GM23248 (cell line): Measurements from ENCODE around the gene PODXL2. TPM values are rescaled to one million over a fixed set of nuclear protein-coding genes. Genes with fewer than 3 reads are reported as not detected.

Experiments used
- DNase-seq: peaks from one replicate; pipeline ENCODE4 v3.0.0-alpha.2; 2015
- H2AFZ ChIP-seq: fragments of 200-600 bp; sonication (generic); 2 replicates; pipeline ENCODE4 v1.6.1; 2016; ENCODE audit warnings: antibody characterized with exemption
- H3F3A ChIP-seq: fragments of 200-600 bp; sonication (generic); 2 replicates; pipeline ENCODE4 v1.6.1; 2016; ENCODE audit warnings: mild to moderate bottlenecking, antibody characterized with exemption, mixed run types; ENCODE audit not compliant: insufficient read depth
- H3K27ac ChIP-seq: fragments of 200-600 bp; sonication (generic); 2 replicates; pipeline ENCODE4 v1.5.1; 2016; ENCODE audit warnings: mild to moderate bottlenecking
- H3K27me3 ChIP-seq: fragments of 200-600 bp; sonication (generic); replicated peaks from 2 replicates; pipeline ENCODE4 v1.6.1; 2016; ENCODE audit warnings: mild to moderate bottlenecking; ENCODE audit not compliant: insufficient read depth
- H3K36me3 ChIP-seq: fragments of 200-600 bp; sonication (generic); 2 replicates; pipeline ENCODE4 v1.6.1; 2016; ENCODE audit warnings: low read depth, mild to moderate bottlenecking
- H3K4me1 ChIP-seq: fragments of 200-600 bp; sonication (generic); 2 replicates; pipeline ENCODE4 v1.6.1; 2016; ENCODE audit warnings: mild to moderate bottlenecking; ENCODE audit not compliant: insufficient read depth
- H3K4me2 ChIP-seq: fragments of 200-600 bp; sonication (generic); one replicate; pipeline ENCODE4 v1.6.1; 2016; ENCODE audit warnings: mild to moderate bottlenecking; ENCODE audit not compliant: unreplicated experiment
- H3K4me3 ChIP-seq: fragments of 200-600 bp; sonication (generic); 2 replicates; pipeline ENCODE4 v1.5.1; 2016; ENCODE audit warnings: mild to moderate bottlenecking
- H3K79me2 ChIP-seq: fragments of 200-600 bp; sonication (generic); 2 replicates; pipeline ENCODE4 v1.6.1; 2016; ENCODE audit warnings: mild to moderate bottlenecking; ENCODE audit not compliant: insufficient read depth
- H3K9ac ChIP-seq: fragments of 200-600 bp; sonication (generic); 2 replicates; pipeline ENCODE4 v1.6.1; 2016; ENCODE audit warnings: mild to moderate bottlenecking
- H3K9me2 ChIP-seq: fragments of 200-600 bp; sonication (generic); 2 replicates; pipeline ENCODE4 v1.6.1; 2016; ENCODE audit warnings: mixed run types, mild to moderate bottlenecking, moderate library complexity; ENCODE audit not compliant: insufficient read depth
- H3K9me3 ChIP-seq: fragments of 200-600 bp; sonication (generic); one replicate; pipeline ENCODE4 v1.6.1; 2017; ENCODE audit warnings: low read depth
- H4K20me1 ChIP-seq: fragments of 200-600 bp; sonication (generic); 2 replicates; pipeline ENCODE4 v1.6.0; 2016; ENCODE audit not compliant: insufficient read depth
- EZH2 ChIP-seq: fragments of 200-600 bp; sonication (generic); IDR thresholded peaks from 2 replicates; pipeline ENCODE4 v1.6.1; 2018; ENCODE audit warnings: antibody characterized with exemption, mild to moderate bottlenecking; ENCODE audit not compliant: insufficient read depth, poor library complexity, severe bottlenecking
- EZH2phosphoT487 ChIP-seq: fragments of 200-600 bp; sonication (generic); IDR thresholded peaks from 2 replicates; pipeline ENCODE4 v1.6.1; 2018; ENCODE audit warnings: antibody characterized with exemption, moderate library complexity, mild to moderate bottlenecking, low read depth; ENCODE audit not compliant: insufficient read depth
- WGBS, 2 experiments: methylation state at CpG; one replicate each; pipeline ENCODE4 v1.1.6; 2015 to 2017; ENCODE audit warnings: low lambda C conversion rate in 2 of 2, low coverage in 1 of 2; ENCODE audit errors: missing lambda C conversion rate in 2 of 2; 5-methylcytosine and 5-hydroxymethylcytosine counted together
- in situ Hi-C: fragments of 300-500 bp; cut with MboI; formaldehyde crosslinking; loops from 2 replicates; pipeline ENCODE4 v1.15.0; 2020
- polyA plus RNA-seq: library from polyadenylated mRNA; unstranded; fragments of >200 nt; fragmentation: Nextera tagmentation; extraction: Ambion mirVana; gene quantifications from 2 replicates; pipeline ENCODE4 v1.2.1, GENCODE V29; 2016
- total RNA-seq: library from RNA; depleted of rRNA; stranded (reverse); fragments of >200 nt; shearing (Covaris generic); gene quantifications from 2 replicates; pipeline ENCODE4 v1.2.3, GENCODE V29; 2014

Gene PODXL2
- total and polyA plus RNA-seq, 2 experiments from 2014 or later, result 1.8 to 2.5 TPM

DNA sequence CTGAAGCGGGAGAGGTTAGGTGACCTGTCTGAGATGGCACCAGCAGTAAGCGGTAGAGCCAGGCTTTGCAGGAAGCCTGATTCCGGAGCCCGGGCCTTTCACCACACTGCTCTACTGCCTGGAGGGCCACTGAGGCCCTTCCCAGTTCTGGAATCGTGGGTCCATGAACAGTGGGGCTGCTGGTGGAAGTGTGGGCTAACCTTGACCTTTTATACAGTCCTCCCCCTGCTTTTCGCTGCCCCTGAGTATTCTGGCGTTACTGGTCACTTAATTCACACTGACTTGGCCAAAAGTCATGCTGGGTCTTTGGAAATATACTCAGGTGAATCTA lies 41.2 kb downstream of the PODXL2 start:
- no peak overlapping the region for H3K4me3 ChIP-seq
- H3K27me3 ChIP-seq, result no peaks in the 10 kb centered on the region
- H4K20me1 ChIP-seq, result no peaks in the 10 kb centered on the region
- peaks cover 9% of the 10 kb centered on the region; the same call in 1 of the 2 replicates for H3K79me2 ChIP-seq
- H3K9me3 ChIP-seq, result no peaks in the 10 kb centered on the region
- no peak overlapping the region for H2AFZ ChIP-seq
- no peak overlapping the region for H3K9ac ChIP-seq
- WGBS, 2 experiments, result 87 to 90% methylated on average over 7 of the region's 7 CpGs
- H3K9me2 ChIP-seq, result no peaks in the 10 kb centered on the region
- no peak for DNase-seq
- TF ChIP-seq EZH2phosphoT487, result no peak
- no peak for TF ChIP-seq EZH2
- H3K36me3 ChIP-seq, result no peaks in the 10 kb centered on the region
- no peaks in the 10 kb centered on the region for H3F3A ChIP-seq
- no peaks in the 10 kb centered on the region for H3K4me1 ChIP-seq
- H3K27ac ChIP-seq, result no peak overlapping the region
- in situ Hi-C loops, result no loop called here
- no peak overlapping the region for H3K4me2 ChIP-seq

DNA sequence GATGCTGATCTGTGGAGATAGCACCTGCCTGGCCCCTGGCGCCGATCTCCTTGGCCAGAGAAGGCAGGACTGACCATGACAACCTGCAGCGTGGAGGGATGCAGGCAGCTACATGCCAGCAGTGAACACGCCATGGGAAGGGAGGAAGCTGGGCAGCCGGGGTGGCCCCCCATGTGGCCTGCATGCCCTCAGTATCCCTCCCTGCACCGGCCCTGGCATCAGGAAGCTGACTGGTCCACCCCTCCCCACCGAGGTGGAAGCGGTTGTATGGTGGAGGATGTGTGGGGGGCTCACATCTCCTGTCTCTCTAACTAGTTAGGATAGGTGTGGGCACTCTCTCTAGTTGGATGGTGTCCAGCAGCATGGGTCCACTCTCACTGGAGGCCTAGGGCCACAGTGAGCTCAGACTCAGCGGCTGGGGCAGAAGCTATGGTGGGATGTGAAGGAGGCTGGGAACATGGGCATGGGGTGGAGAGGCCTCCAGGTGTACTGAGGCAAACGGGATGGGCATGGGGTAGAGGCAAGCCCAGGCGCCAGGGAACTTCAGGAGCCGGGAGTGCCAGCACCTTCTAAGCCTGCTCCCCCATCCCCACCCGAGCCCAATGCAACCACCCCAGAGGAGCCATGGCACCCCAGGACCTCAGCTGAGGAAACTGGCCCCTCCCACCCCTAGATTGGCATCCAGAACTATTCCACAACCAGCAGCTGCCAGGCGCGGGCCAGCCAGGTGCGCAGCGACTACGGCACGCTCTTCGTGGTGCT lies 42.0 kb downstream of the PODXL2 start:
- in situ Hi-C loops, result no loop called here
- no peak overlapping the region for H2AFZ ChIP-seq

DNA sequence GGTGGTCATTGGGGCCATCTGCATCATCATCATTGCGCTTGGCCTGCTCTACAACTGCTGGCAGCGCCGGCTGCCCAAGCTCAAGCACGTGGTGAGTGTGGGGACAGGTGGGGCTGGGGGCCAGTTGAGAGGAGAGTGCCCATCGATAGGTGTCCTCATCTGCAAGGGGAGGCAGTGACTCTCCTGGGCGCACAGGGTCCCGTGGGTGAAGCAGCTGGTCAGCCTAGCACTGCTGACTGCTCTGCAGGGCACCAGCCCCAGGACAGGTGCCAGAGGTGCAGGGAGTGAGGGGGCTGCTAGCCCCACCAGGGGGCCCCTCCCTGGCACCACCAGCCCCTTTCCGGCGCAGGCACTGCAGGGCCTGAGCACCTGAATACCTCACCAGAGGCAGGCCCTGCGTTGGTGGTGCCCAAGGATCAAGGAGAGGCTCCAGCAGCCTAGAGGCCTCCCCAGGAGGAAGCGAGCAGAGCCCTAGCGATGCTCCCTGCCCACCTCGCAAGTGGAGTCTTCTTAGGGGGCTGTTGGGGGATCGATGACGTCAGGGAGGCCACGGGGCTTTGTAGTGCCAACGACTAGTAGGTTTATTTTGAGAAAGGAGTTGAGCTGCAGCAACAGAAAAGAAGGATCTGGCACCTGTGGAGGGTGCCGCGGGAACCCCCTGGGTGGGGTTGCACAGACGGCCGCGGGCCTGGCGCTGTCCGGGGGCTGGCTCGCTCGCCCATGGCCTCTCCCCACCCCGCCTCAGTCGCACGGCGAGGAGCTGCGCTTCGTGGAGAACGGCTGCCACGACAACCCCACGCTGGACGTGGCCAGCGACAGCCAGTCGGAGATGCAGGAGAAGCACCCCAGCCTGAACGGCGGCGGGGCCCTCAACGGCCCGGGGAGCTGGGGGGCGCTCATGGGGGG lies 42.8 kb downstream of the PODXL2 start:
- peak overlapping the region; percentile 35 for H3K27ac ChIP-seq
- peak overlapping the region; percentile 87 for H3K4me2 ChIP-seq
- peak overlapping the region; percentile 83 for H2AFZ ChIP-seq
- H3K9ac ChIP-seq, result peak overlapping the region; percentile 89
- no peaks in the 10 kb centered on the region for H4K20me1 ChIP-seq
- 25 to 29% methylated on average over 34 to 38 of the region's 44 CpGs for WGBS, 2 experiments
- peak overlapping the region; percentile 74 for H3K4me3 ChIP-seq
- H3K36me3 ChIP-seq, result no peaks in the 10 kb centered on the region
- no peaks in the 10 kb centered on the region for H3K27me3 ChIP-seq
- peaks cover 9% of the 10 kb centered on the region; the same call in 1 of the 2 replicates for H3K79me2 ChIP-seq
- in situ Hi-C loops, result no loop called here
- no peaks in the 10 kb centered on the region for H3F3A ChIP-seq
- TF ChIP-seq EZH2phosphoT487 (no peak), EZH2 (no peak)
- DNase-seq, result peak; percentile 53
- no peaks in the 10 kb centered on the region for H3K9me3 ChIP-seq
- H3K4me1 ChIP-seq, result no peaks in the 10 kb centered on the region
- no peaks in the 10 kb centered on the region for H3K9me2 ChIP-seq

More for the DNA sequence above, 42.0 kb downstream of the PODXL2 start:
- Histone ChIP-seq H3K79me2 (peaks cover 9% of the 10 kb centered on the region; the same call in 1 of the 2 replicates), H3K36me3 (no peaks in the 10 kb centered on the region), H3F3A (no peaks in the 10 kb centered on the region), H3K9me2 (no peaks in the 10 kb centered on the region), H3K9ac (no peak overlapping the region), H3K9me3 (no peaks in the 10 kb centered on the region), H3K4me3 (no peak overlapping the region), H3K4me1 (no peaks in the 10 kb centered on the region), H3K4me2 (no peak overlapping the region), H4K20me1 (no peaks in the 10 kb centered on the region), H3K27ac (no peak overlapping the region), H3K27me3 (no peaks in the 10 kb centered on the region)
- WGBS, 2 experiments, result 91 to 94% methylated on average over 20 of the region's 20 CpGs
- DNase-seq, result no peak
- TF ChIP-seq EZH2 (no peak), EZH2phosphoT487 (no peak)

DNA sequence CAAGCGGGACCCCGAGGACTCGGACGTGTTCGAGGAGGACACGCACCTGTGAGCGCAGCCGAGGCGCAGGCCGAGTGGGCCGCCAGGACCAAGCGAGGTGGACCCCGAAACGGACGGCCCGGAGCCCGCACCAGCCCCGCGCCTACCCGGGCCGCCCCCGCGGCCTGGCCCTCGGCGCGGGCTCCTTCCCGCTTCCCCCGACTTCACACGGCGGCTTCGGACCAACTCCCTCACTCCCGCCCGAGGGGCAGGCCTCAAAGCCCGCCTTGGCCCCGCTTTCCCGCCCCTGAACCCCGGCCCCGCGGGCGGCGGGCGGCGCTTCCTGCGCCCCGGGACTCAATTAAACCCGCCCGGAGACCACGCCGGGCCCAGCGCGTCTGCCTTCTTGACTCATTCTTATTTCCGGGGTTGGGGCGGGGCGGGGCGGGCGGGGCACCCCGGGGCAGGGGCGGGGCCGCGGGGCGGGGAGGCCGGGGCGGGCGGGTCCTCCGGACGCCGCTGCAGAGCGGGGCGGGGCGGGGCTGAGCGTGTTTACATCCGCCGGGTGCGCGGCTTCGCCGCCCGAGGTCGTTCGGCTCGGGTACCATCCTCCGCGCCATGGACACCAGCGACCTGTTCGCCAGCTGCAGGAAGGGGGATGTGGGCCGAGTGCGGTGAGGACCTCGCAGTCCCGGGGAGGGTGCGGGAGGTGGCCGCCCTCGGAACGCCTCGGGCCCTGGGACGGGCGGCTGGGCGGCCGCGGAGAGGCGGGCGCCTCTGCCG lies 43.6 kb downstream of the PODXL2 start, which contains the start of gene ABTB1:
ABTB1 (plus strand) TSS at position 524 of the 762 bp plus-strand sequence; CDS start at position 598, 74 bp downstream.
- no peaks in the 10 kb centered on the region for H3K36me3 ChIP-seq
- H3K4me2 ChIP-seq, result peak within 1 kb of the TSS; percentile 89
- H3K9me3 ChIP-seq, result no peaks in the 10 kb centered on the region
- in situ Hi-C loops, result no loop called here
- H3K79me2 ChIP-seq, result peaks cover 9% of the 10 kb centered on the region; the same call in 1 of the 2 replicates
- no peaks in the 10 kb centered on the region for H4K20me1 ChIP-seq
- peak within 1 kb of the TSS; percentile 35 for H3K27ac ChIP-seq
- peak; percentile 94 for DNase-seq
- no peaks in the 10 kb centered on the region for H3F3A ChIP-seq
- no peaks in the 10 kb centered on the region for H3K9me2 ChIP-seq
- peak within 1 kb of the TSS; percentile 89 for H3K9ac ChIP-seq
- H2AFZ ChIP-seq, result peak within 1 kb of the TSS; percentile 83
- H3K27me3 ChIP-seq, result no peaks in the 10 kb centered on the region
- peak within 1 kb of the TSS; percentile 86 for H3K4me3 ChIP-seq
- WGBS, 2 experiments, result 1 to 3% methylated on average over 12 to 90 of the region's 102 CpGs
- no peak for TF ChIP-seq EZH2phosphoT487
- no peaks in the 10 kb centered on the region for H3K4me1 ChIP-seq
